ENCODE data around the gene SIX1. TPM values are rescaled to one million over a fixed set of nuclear protein-coding genes. Genes with fewer than 3 reads are reported as not detected.

Gene SIX1
- total RNA-seq, 6 experiments from 2014 or later, result not detected

- H3K4me3 ChIP-seq, result no peak overlapping the region
- no peak overlapping the region for H3K27ac ChIP-seq
- intact Hi-C loops (cut with DNase I), result no loop called here
- 11% methylated on average over 24 of the region's 29 CpGs for WGBS (ENCODE audit: insufficient coverage, low coverage, low lambda C conversion rate, missing lambda C conversion rate)
- no peak for TF ChIP-seq POLR2A (IDR thresholded peaks at IDR 0.05)
- TF ChIP-seq, protein P1, sequence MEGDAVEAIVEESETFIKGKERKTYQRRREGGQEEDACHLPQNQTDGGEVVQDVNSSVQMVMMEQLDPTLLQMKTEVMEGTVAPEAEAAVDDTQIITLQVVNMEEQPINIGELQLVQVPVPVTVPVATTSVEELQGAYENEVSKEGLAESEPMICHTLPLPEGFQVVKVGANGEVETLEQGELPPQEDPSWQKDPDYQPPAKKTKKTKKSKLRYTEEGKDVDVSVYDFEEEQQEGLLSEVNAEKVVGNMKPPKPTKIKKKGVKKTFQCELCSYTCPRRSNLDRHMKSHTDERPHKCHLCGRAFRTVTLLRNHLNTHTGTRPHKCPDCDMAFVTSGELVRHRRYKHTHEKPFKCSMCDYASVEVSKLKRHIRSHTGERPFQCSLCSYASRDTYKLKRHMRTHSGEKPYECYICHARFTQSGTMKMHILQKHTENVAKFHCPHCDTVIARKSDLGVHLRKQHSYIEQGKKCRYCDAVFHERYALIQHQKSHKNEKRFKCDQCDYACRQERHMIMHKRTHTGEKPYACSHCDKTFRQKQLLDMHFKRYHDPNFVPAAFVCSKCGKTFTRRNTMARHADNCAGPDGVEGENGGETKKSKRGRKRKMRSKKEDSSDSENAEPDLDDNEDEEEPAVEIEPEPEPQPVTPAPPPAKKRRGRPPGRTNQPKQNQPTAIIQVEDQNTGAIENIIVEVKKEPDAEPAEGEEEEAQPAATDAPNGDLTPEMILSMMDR (IDR thresholded peaks at IDR 0.05), result no peak
- no peaks in the 10 kb centered on the region for H3K36me3 ChIP-seq
- H3K4me1 ChIP-seq, result peaks cover 0 to 37% (median 3%) of the 10 kb centered on the region in 4 donors
- no peaks in the 10 kb centered on the region for H3K9me3 ChIP-seq
- DNase-seq (no peak), ATAC-seq (no peak)
- H3K27me3 ChIP-seq, result peaks cover 31 to 68% of the 10 kb centered on the region in 2 donors
These were observed 5.6 kb downstream of the SIX1 start for GRCh38 chr14:60643463-60644314.

DNA sequence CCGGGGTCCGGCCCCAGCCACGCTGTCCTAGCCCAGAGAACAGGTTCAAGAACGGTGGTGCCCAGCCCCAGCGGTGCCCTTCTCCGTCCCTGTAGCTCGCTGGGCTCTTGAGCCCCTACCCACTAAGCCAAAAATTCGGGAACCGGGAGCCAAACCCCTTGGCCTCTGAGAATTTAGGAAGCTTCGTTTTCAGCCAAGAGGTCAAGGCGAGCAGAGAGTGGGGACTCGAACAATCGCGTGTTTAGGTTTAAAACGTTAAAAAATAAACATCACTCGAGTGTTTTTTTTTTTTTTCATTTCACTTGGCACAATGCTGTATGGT is 6.2 kb downstream of the SIX1 start:
- Histone ChIP-seq H3K4me1 (peaks cover 0 to 32% (median 1%) of the 10 kb centered on the region in 4 donors), H3K9me3 (no peaks in the 10 kb centered on the region), H3K4me3 (no peak overlapping the region), H3K27me3 (peaks cover 25 to 70% of the 10 kb centered on the region in 2 donors), H3K27ac (no peak overlapping the region), H3K36me3 (no peaks in the 10 kb centered on the region)
- no peak for ATAC-seq
- DNase-seq, result no peak
- intact Hi-C loops (cut with DNase I), result no loop called here
- WGBS (ENCODE audit: insufficient coverage, low coverage, low lambda C conversion rate, missing lambda C conversion rate), result 5% methylated on average over 13 of the region's 16 CpGs
- TF ChIP-seq, protein P1 (IDR thresholded peaks at IDR 0.05), result no peak
- no peak for TF ChIP-seq POLR2A (IDR thresholded peaks at IDR 0.05)

GRCh38 chr14:60642270-60643140 is 6.8 kb downstream of the SIX1 start:
- WGBS (ENCODE audit: insufficient coverage, low coverage, low lambda C conversion rate, missing lambda C conversion rate), result 5% methylated on average over 11 of the region's 66 CpGs
- no peak for DNase-seq
- H3K9me3 ChIP-seq, result no peaks in the 10 kb centered on the region
- intact Hi-C loops (cut with DNase I), result no loop called here
- H3K27me3 ChIP-seq, result peaks cover 21 to 71% of the 10 kb centered on the region in 2 donors
- no peaks in the 10 kb centered on the region for H3K36me3 ChIP-seq
- H3K4me1 ChIP-seq, result peaks cover 0 to 32% (median 0%) of the 10 kb centered on the region in 4 donors
- no peak overlapping the region for H3K27ac ChIP-seq
- TF ChIP-seq, protein P1 (IDR thresholded peaks at IDR 0.05), result no peak
- no peak for TF ChIP-seq POLR2A (IDR thresholded peaks at IDR 0.05)
- peak in 1 of 4 donors; percentile 21 for ATAC-seq
- H3K4me3 ChIP-seq, result no peak overlapping the region

DNA sequence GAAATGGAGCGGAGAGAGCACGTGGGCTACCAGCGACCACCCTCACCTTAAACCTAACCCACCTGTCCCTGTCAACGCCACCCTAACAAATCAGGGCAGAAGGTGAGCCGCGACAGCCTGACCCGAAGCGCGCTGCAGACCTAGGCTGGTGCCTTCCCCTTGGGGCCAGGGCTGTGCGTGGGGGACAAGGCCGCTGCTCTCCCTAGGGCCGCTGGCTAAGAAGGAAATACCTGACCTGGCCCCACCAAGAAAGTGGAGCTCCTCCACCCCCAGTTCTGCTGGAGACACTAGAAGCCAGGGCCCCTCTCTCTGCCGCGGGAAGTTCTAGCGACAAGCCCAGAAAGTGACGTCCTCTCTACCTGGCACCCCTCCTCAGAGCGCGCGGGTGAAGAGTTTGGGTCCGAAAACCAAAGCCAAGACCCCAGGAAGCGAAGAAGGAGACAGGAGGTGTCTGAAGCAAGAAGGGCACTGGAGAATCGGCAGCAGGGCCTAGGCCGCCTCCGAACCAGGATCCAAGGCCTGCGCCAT is 7.5 kb downstream of the SIX1 start:
- DNase-seq, result no peak
- no peak overlapping the region for H3K4me3 ChIP-seq

More for the DNA sequence above, 7.5 kb downstream of the SIX1 start:
- intact Hi-C loops (cut with DNase I), result no loop called here
- TF ChIP-seq POLR2A (IDR thresholded peaks at IDR 0.05), result no peak
- Histone ChIP-seq H3K36me3 (no peaks in the 10 kb centered on the region), H3K27ac (no peak overlapping the region), H3K9me3 (no peaks in the 10 kb centered on the region), H3K27me3 (peaks cover 21 to 76% of the 10 kb centered on the region in 2 donors), H3K4me1 (peaks cover 0 to 26% (median 0%) of the 10 kb centered on the region in 4 donors)
- 17% methylated on average over 15 of the region's 25 CpGs for WGBS (ENCODE audit: insufficient coverage, low coverage, low lambda C conversion rate, missing lambda C conversion rate)
- ATAC-seq, result peak in 1 of 4 donors; percentile 30
